Measurements from ENCODE around the gene FAM177B. TPM values are rescaled to one million over a fixed set of nuclear protein-coding genes. Genes with fewer than 3 reads are reported as not detected.
A peak's percentile ranks its signal among the peaks of the same experiment; 100 is the strongest.

Gene FAM177B
- total RNA-seq, 3 donors from 2014 or later = not detected

- ATAC-seq (no peak), DNase-seq (no peak)
- no peaks in the 10 kb centered on the region for H3K36me3 Mint-ChIP-seq (ENCODE audit: insufficient read depth)
- H3K27me3 Mint-ChIP-seq (ENCODE audit: low read depth) = peaks cover 8% of the 10 kb centered on the region
- H3K4me1 Mint-ChIP-seq (ENCODE audit: low read depth) = peaks cover 2% of the 10 kb centered on the region
- H3K4me3 Mint-ChIP-seq = no peak overlapping the region
- H3K9me3 Mint-ChIP-seq = peaks cover 6% of the 10 kb centered on the region
These were observed 49.1 kb downstream of the FAM177B start for GRCh38 chr1:222786121-222786520.

DNA sequence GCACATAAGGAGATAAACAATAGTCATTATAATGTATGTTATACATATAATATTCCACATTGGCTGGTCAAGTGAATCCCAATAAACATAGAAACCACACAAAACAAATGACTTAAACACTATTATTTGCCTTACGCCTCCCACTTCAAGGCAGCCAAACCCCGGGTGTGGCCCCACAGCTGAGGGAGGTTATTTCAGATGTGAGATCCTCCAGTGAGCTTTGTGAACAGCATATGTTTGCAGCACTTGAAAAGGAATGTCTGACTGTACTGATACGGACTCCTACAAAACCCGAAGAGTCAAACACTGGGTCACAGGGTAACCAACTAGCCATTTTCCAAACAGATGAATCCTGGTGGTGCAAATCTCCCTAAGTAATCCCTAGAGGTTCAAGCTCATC lies 50.7 kb downstream of the FAM177B start:
- H3K27me3 Mint-ChIP-seq (ENCODE audit: low read depth) = no peaks in the 10 kb centered on the region
- H3K4me1 Mint-ChIP-seq (ENCODE audit: low read depth) = peaks cover 2% of the 10 kb centered on the region
- no peak overlapping the region for H3K4me3 Mint-ChIP-seq
- DNase-seq (no peak), ATAC-seq (no peak)
- H3K36me3 Mint-ChIP-seq (ENCODE audit: insufficient read depth) = no peaks in the 10 kb centered on the region
- peaks cover 6% of the 10 kb centered on the region for H3K9me3 Mint-ChIP-seq

- ATAC-seq (no peak), DNase-seq (no peak)
- Mint-ChIP-seq H3K27me3 (ENCODE audit: low read depth) (no peaks in the 10 kb centered on the region), H3K9me3 (peaks cover 6% of the 10 kb centered on the region), H3K4me1 (ENCODE audit: low read depth) (peaks cover 2% of the 10 kb centered on the region), H3K36me3 (ENCODE audit: insufficient read depth) (no peaks in the 10 kb centered on the region), H3K4me3 (no peak overlapping the region)
These were observed 51.6 kb downstream of the FAM177B start for GRCh38 chr1:222788402-222789156.

DNA sequence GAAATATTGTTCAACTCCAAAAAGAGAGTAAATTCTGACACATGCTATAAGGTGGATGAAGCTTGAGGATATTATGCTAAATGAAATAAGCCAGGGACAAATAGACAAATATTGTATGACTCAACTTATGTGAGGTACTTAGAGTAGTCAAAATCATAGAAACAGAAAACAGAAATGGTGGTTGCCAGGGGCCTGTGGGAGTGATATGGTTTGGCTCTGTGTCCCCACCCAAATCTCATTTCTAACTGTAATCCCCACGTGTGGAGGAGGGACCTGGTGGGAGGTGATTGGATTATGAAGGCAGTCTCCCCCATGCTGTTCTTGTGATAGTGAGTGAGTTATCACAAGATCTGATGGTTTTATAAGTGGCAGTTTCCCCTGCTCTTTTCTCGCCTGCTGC lies 53.1 kb downstream of the FAM177B start:
- DNase-seq (no peak), ATAC-seq (peak; percentile 59 to 60)
- no peaks in the 10 kb centered on the region for H3K27me3 Mint-ChIP-seq (ENCODE audit: low read depth)
- no peaks in the 10 kb centered on the region for H3K36me3 Mint-ChIP-seq (ENCODE audit: insufficient read depth)
- peaks cover 6% of the 10 kb centered on the region for H3K9me3 Mint-ChIP-seq
- no peak overlapping the region for H3K4me3 Mint-ChIP-seq
- peaks cover 2% of the 10 kb centered on the region for H3K4me1 Mint-ChIP-seq (ENCODE audit: low read depth)

DNA sequence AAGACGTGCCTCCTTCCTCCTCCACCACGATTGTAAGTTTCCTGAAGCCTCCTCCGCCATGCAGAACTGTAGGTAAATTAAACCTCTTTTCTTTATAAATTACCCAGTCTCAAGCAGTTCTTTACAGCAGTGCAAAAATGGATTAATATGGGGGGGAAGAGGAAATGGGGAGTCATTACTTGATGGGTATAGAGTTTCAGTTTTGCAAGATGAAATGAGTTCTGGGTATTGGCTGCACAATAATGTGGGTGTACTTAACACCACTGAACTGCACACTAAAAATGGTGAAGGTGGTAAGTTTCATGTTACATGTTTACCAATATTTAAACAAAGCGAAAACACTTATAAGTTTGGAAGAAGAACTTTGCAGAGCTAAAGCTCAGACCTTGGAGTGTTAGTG lies 53.5 kb downstream of the FAM177B start:
- ATAC-seq (peak; percentile 26 to 39), DNase-seq (no peak)
- no peaks in the 10 kb centered on the region for H3K36me3 Mint-ChIP-seq (ENCODE audit: insufficient read depth)
- peaks cover 6% of the 10 kb centered on the region for H3K9me3 Mint-ChIP-seq
- no peaks in the 10 kb centered on the region for H3K27me3 Mint-ChIP-seq (ENCODE audit: low read depth)
- peaks cover 2% of the 10 kb centered on the region for H3K4me1 Mint-ChIP-seq (ENCODE audit: low read depth)
- no peak overlapping the region for H3K4me3 Mint-ChIP-seq

GRCh38 chr1:222791006-222791710 lies 54.2 kb downstream of the FAM177B start:
- H3K4me3 Mint-ChIP-seq = no peak overlapping the region
- peaks cover 2% of the 10 kb centered on the region for H3K4me1 Mint-ChIP-seq (ENCODE audit: low read depth)
- H3K9me3 Mint-ChIP-seq = peaks cover 6% of the 10 kb centered on the region
- H3K27me3 Mint-ChIP-seq (ENCODE audit: low read depth) = no peaks in the 10 kb centered on the region
- ATAC-seq (no peak), DNase-seq (no peak)
- no peaks in the 10 kb centered on the region for H3K36me3 Mint-ChIP-seq (ENCODE audit: insufficient read depth)

DNA sequence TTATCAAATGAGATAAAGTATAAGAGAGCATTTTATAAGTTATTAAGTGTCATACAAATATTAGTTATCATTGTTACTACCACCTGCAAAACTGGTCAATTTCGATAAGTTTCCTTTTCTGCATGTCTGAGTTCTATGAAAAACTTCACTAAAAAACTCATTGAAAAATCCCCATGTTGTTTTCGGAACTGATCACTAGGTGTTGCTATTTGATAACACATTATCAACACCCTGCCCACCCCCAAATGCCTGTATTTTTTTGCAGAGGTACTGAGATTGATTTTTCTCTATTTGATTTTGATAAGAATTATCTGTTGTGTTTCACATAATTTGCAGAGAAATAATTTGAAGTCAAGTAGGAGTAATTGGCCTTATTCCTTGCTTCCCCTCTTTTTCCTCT lies 55.7 kb downstream of the FAM177B start:
- Mint-ChIP-seq H3K9me3 (peaks cover 6% of the 10 kb centered on the region), H3K27me3 (ENCODE audit: low read depth) (no peaks in the 10 kb centered on the region), H3K36me3 (ENCODE audit: insufficient read depth) (no peaks in the 10 kb centered on the region), H3K4me3 (no peak overlapping the region), H3K4me1 (ENCODE audit: low read depth) (peaks cover 2% of the 10 kb centered on the region)
- ATAC-seq (no peak), DNase-seq (no peak)

DNA sequence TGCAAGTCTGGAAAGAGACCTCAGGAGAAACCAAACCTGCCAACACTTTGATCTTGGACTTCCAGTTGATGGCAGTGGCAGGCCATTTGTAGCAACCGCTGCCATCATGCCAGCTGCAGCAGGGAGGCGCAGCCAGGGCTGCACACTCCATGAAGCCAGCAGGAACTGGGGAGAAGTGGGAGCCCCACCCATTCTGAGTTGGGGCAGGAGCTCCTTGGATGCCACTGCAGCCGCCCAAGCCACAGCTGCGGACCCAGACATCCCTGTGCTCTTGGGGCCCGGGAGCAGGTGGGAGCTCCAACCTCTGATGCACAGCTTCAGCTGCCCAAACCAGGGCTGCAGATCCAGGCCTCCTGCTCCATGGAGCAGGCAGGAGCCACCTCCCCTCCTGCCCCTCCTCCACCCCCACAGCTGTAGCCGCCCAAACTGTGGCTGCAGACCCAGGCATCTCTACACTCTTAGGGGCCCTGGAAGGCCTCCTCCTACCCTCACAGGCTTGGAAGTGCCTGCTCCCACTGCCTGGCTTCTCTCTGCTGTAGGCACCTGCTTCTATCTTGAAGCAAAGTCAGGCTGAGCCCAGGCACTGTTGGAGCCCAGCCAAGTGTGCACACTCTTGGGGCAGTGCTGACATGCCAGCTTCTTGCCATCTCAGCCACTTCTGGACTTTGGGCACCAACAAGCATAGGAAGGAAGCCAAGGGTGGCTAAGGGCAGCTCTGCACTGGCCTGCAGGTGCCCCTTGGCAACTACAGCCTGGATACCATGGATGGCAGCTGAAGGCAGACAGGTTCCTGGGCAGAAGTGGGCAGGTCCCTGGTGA lies 57.9 kb downstream of the FAM177B start:
- Mint-ChIP-seq H3K27me3 (ENCODE audit: low read depth) (no peaks in the 10 kb centered on the region), H3K4me3 (no peak overlapping the region), H3K9me3 (peaks cover 1% of the 10 kb centered on the region), H3K36me3 (ENCODE audit: insufficient read depth) (no peaks in the 10 kb centered on the region), H3K4me1 (ENCODE audit: low read depth) (peaks cover 10% of the 10 kb centered on the region)
- ATAC-seq (no peak), DNase-seq (no peak)

- DNase-seq (no peak), ATAC-seq (peak; percentile 46 to 67)
- H3K27me3 Mint-ChIP-seq (ENCODE audit: low read depth) = peaks cover 3% of the 10 kb centered on the region
- H3K36me3 Mint-ChIP-seq (ENCODE audit: insufficient read depth) = no peaks in the 10 kb centered on the region
- peaks cover 8% of the 10 kb centered on the region for H3K4me1 Mint-ChIP-seq (ENCODE audit: low read depth)
- H3K4me3 Mint-ChIP-seq = no peak overlapping the region
- H3K9me3 Mint-ChIP-seq = no peaks in the 10 kb centered on the region
These were observed 61.1 kb downstream of the FAM177B start for GRCh38 chr1:222798116-222798515.

DNA sequence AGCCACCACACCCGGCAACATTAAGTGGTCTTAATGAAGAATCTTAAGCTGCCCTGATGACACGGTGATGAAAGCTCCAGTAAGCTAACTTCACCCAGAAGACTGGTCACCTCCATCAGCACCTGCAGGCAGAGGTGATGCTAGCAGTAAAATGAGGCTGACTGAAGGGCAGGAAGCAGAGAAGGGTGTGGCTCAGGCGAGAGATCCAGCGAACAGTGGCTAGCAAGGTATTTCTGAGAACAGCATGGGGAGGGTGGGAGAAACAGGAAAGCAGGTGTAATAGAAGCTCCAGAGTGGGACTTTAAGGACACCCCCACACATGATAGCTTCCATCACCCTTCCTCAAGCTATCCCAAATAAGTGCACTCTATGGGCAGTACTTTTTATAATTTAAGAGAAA lies 62.0 kb downstream of the FAM177B start:
- Mint-ChIP-seq H3K9me3 (no peaks in the 10 kb centered on the region), H3K4me3 (no peak overlapping the region), H3K27me3 (ENCODE audit: low read depth) (peaks cover 9% of the 10 kb centered on the region), H3K4me1 (ENCODE audit: low read depth) (peaks cover 8% of the 10 kb centered on the region), H3K36me3 (ENCODE audit: insufficient read depth) (no peaks in the 10 kb centered on the region)
- DNase-seq = no peak
- no peak for ATAC-seq

Other genes with a start within 250 kb of the FAM177B start
- gene HHIPL2, start 189.1 kb upstream of the FAM177B start, total RNA-seq = 1 to 10 TPM; 1.6 to 1.7 (median 1.7) TPM
- gene TAF1A, start 147.3 kb upstream of the FAM177B start, total RNA-seq = 10 to 100 TPM; 24.8 to 34.3 (median 30.8) TPM
- 10 to 100 TPM; 33.4 to 39.1 (median 35.4) TPM for gene MIA3, start 119.1 kb upstream of the FAM177B start, total RNA-seq
- 10 to 100 TPM; 28.8 to 34.4 (median 30.1) TPM for gene AIDA, start 24.7 kb upstream of the FAM177B start, total RNA-seq
- 10 to 100 TPM; 30.2 to 32.7 (median 30.4) TPM for gene BROX, start 24.6 kb upstream of the FAM177B start, total RNA-seq
- gene DISP1, start 77.8 kb downstream of the FAM177B start, total RNA-seq = 1 to 10 TPM; 1.0 to 1.9 (median 1.1) TPM